Neural cell (in vitro differentiated cells): ENCODE results near the gene LSAMP. TPM values are rescaled to one million over a fixed set of nuclear protein-coding genes. Genes with fewer than 3 reads are reported as not detected.

Experiments used
- H2AFZ ChIP-seq: fragments of 200-600, 300-800 bp; sonication (generic), shearing (Covaris generic); 2 replicates; pipeline ENCODE4 v1.6.0; 2014; ENCODE audit warnings: low read depth, mild to moderate bottlenecking, antibody characterized with exemption, low read length, moderate library complexity
- H3F3A ChIP-seq: fragments of 200-600 bp; shearing (Covaris generic); 2 replicates; pipeline ENCODE4 v1.6.1; 2016; ENCODE audit warnings: mild to moderate bottlenecking, moderate library complexity, mixed read lengths, antibody characterized with exemption, low read length; ENCODE audit not compliant: insufficient read depth, poor library complexity, severe bottlenecking
- H3K27ac ChIP-seq: fragments of 200-600, 300-800 bp; sonication (generic), shearing (Covaris generic); 2 replicates; pipeline ENCODE4 v1.5.1; 2014; ENCODE audit warnings: mild to moderate bottlenecking, low read length, moderate library complexity
- H3K27me3 ChIP-seq: fragments of 300-800, 200-600 bp; sonication (generic), shearing (Covaris generic); 2 replicates; pipeline ENCODE4 v1.6.0; 2014; ENCODE audit warnings: mild to moderate bottlenecking, low read depth, low read length, moderate library complexity; ENCODE audit not compliant: insufficient read depth
- H3K36me3 ChIP-seq: fragments of 300-800, 200-600 bp; sonication (generic), shearing (Covaris generic); 2 replicates; pipeline ENCODE4 v1.5.1; 2014; ENCODE audit warnings: mild to moderate bottlenecking, antibody characterized with exemption, low read length, moderate library complexity; ENCODE audit not compliant: insufficient read depth
- H3K4me2 ChIP-seq: fragments of 300-800, 200-600 bp; sonication (generic), shearing (Covaris generic); 2 replicates; pipeline ENCODE4 v1.6.0; 2014; ENCODE audit warnings: mild to moderate bottlenecking, low read length
- H3K4me3 ChIP-seq: fragments of 300-800, 200-600 bp; sonication (generic), shearing (Covaris generic); 2 replicates; pipeline ENCODE4 v1.5.1; 2014; ENCODE audit warnings: mild to moderate bottlenecking, low read length, moderate library complexity
- H3K79me2 ChIP-seq: fragments of 200-600 bp; shearing (Covaris generic); replicated peaks from 2 replicates; pipeline ENCODE4 v1.6.0; 2014; ENCODE audit warnings: mild to moderate bottlenecking, low read length, moderate library complexity; ENCODE audit not compliant: insufficient read depth
- H3K9ac ChIP-seq: fragments of 300-800, 200-600 bp; sonication (generic), shearing (Covaris generic); 2 replicates; pipeline ENCODE4 v1.6.1; 2016; ENCODE audit warnings: mild to moderate bottlenecking, low read length, mixed read lengths
- H3K9me2 ChIP-seq: fragments of 200-600 bp; shearing (Covaris generic); 2 replicates; pipeline ENCODE4 v1.6.1; 2016; ENCODE audit warnings: mild to moderate bottlenecking, low read length, mixed read lengths; ENCODE audit not compliant: insufficient read depth
- H3K9me3 ChIP-seq: fragments of 200-600, 300-800 bp; sonication (generic), shearing (Covaris generic); 2 replicates; pipeline ENCODE4 v1.6.1; 2016; ENCODE audit warnings: mild to moderate bottlenecking, mixed run types, low read length, moderate library complexity, mixed read lengths
- H4K20me1 ChIP-seq: fragments of 200-600 bp; shearing (Covaris generic); 2 replicates; pipeline ENCODE4 v1.6.1; 2016; ENCODE audit warnings: mild to moderate bottlenecking, mixed run types; ENCODE audit not compliant: insufficient read depth
- EP300 ChIP-seq: fragments of 450-650 bp; conservative IDR thresholded peaks from 2 replicates; pipeline ENCODE4 v1.6.1; 2014; ENCODE audit warnings: antibody characterized with exemption, mild to moderate bottlenecking, moderate library complexity; ENCODE audit not compliant: poor library complexity, severe bottlenecking
- EZH2 ChIP-seq: fragments of 200-600, 300-800 bp; shearing (Covaris generic), sonication (generic); IDR thresholded peaks from 2 replicates; pipeline ENCODE4 v1.6.1; 2014; ENCODE audit warnings: antibody characterized with exemption, low read length, borderline replicate concordance, mild to moderate bottlenecking; ENCODE audit not compliant: insufficient read depth, poor library complexity, severe bottlenecking
- MXI1 ChIP-seq: fragments of 450-650 bp; conservative IDR thresholded peaks from 2 replicates; pipeline ENCODE4 v1.6.1; 2014; ENCODE audit warnings: antibody characterized with exemption, mild to moderate bottlenecking; ENCODE audit not compliant: poor library complexity, severe bottlenecking
- POLR2AphosphoS5 ChIP-seq: IDR thresholded peaks from 2 replicates; pipeline ENCODE4 v1.6.1; 2012
- RAD21 ChIP-seq: fragments of 450-650 bp; conservative IDR thresholded peaks from 2 replicates; pipeline ENCODE4 v1.6.1; 2014; ENCODE audit warnings: antibody characterized with exemption, mild to moderate bottlenecking, moderate library complexity
- SMC3 ChIP-seq: fragments of 450-650 bp; conservative IDR thresholded peaks from 2 replicates; pipeline ENCODE4 v1.6.1; 2014; ENCODE audit warnings: antibody characterized with exemption, mild to moderate bottlenecking, moderate library complexity; ENCODE audit not compliant: poor library complexity
- TAF1 ChIP-seq: IDR thresholded peaks from 2 replicates; pipeline ENCODE4 v1.6.1; 2012; ENCODE audit warnings: low read depth
- polyA plus RNA-seq: library from polyadenylated mRNA; depleted of rRNA; stranded (reverse); fragments of >200 nt; gene quantifications from 2 replicates; pipeline ENCODE4 v1.2.3, GENCODE V29; 2014
- TF ChIP-seq, protein P1 (sequence below): fragments of 450-650 bp; IDR thresholded peaks from 2 replicates; pipeline ENCODE4 v1.5.1; 2014; ENCODE audit warnings: antibody characterized with exemption, mild to moderate bottlenecking, moderate library complexity; ENCODE audit not compliant: poor library complexity, severe bottlenecking
- TF ChIP-seq, protein P2 (sequence below): IDR thresholded peaks from 2 replicates; pipeline ENCODE4 v1.6.1; 2012; ENCODE audit warnings: borderline replicate concordance

The LSAMP gene
- polyA plus RNA-seq, 1 donor from 2014 or later = 93.6 TPM

DNA sequence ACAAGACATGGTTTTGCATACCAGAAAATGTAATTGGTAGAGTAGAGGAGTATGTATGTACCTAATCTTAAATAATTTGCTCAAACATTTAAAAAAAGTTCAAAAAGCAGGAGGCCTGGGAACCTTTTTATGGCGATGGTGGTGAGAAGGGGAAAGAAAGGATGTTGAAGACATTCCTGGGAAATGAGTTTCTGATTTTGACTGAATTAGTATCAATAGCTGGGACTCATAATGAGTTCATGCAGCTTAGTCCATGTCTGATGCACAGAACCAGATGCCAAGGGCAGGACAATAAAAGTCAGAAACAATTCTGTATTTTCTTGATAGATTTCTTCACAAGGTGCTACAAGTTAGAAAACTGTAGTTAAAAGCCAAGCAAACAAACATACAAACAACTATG, 426.6 kb downstream of the LSAMP start:
- Histone ChIP-seq H3K79me2 (no peaks in the 10 kb centered on the region), H3F3A (no peaks in the 10 kb centered on the region), H3K9ac (no peak overlapping the region), H3K36me3 (no peaks in the 10 kb centered on the region), H2AFZ (no peak overlapping the region), H3K4me2 (no peak overlapping the region), H3K4me3 (no peak overlapping the region), H4K20me1 (no peaks in the 10 kb centered on the region), H3K27me3 (no peaks in the 10 kb centered on the region), H3K9me3 (no peaks in the 10 kb centered on the region), H3K27ac (no peak overlapping the region), H3K9me2 (no peaks in the 10 kb centered on the region)
- TF ChIP-seq, protein P1, sequence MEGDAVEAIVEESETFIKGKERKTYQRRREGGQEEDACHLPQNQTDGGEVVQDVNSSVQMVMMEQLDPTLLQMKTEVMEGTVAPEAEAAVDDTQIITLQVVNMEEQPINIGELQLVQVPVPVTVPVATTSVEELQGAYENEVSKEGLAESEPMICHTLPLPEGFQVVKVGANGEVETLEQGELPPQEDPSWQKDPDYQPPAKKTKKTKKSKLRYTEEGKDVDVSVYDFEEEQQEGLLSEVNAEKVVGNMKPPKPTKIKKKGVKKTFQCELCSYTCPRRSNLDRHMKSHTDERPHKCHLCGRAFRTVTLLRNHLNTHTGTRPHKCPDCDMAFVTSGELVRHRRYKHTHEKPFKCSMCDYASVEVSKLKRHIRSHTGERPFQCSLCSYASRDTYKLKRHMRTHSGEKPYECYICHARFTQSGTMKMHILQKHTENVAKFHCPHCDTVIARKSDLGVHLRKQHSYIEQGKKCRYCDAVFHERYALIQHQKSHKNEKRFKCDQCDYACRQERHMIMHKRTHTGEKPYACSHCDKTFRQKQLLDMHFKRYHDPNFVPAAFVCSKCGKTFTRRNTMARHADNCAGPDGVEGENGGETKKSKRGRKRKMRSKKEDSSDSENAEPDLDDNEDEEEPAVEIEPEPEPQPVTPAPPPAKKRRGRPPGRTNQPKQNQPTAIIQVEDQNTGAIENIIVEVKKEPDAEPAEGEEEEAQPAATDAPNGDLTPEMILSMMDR = no peak
- no peak for TF ChIP-seq EP300
- TF ChIP-seq EZH2 = no peak
- no peak for TF ChIP-seq RAD21
- no peak for TF ChIP-seq MXI1
- TF ChIP-seq, protein P2, sequence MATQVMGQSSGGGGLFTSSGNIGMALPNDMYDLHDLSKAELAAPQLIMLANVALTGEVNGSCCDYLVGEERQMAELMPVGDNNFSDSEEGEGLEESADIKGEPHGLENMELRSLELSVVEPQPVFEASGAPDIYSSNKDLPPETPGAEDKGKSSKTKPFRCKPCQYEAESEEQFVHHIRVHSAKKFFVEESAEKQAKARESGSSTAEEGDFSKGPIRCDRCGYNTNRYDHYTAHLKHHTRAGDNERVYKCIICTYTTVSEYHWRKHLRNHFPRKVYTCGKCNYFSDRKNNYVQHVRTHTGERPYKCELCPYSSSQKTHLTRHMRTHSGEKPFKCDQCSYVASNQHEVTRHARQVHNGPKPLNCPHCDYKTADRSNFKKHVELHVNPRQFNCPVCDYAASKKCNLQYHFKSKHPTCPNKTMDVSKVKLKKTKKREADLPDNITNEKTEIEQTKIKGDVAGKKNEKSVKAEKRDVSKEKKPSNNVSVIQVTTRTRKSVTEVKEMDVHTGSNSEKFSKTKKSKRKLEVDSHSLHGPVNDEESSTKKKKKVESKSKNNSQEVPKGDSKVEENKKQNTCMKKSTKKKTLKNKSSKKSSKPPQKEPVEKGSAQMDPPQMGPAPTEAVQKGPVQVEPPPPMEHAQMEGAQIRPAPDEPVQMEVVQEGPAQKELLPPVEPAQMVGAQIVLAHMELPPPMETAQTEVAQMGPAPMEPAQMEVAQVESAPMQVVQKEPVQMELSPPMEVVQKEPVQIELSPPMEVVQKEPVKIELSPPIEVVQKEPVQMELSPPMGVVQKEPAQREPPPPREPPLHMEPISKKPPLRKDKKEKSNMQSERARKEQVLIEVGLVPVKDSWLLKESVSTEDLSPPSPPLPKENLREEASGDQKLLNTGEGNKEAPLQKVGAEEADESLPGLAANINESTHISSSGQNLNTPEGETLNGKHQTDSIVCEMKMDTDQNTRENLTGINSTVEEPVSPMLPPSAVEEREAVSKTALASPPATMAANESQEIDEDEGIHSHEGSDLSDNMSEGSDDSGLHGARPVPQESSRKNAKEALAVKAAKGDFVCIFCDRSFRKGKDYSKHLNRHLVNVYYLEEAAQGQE = no peak

DNA sequence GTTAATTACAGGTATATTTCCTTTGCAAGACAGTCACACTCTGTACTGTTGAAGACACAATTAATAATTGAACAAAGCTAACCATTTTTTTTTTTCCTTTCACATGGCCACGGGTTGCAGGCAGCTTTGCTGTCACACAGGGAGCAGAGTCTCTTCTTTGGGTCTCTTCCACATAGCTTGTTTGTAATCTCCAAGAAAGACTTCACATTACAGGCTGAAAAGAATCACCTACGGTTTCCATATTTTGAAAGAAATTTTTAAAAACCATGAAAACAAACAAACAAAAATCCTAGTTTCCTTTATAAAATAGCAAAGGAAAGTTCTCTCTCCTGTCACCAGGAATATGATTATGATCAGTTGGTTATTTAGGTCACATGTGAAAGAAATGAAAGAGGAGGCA, 429.4 kb downstream of the LSAMP start:
- no peak overlapping the region for H3K4me2 ChIP-seq
- TF ChIP-seq MXI1 (no peak), SMC3 (no peak), POLR2AphosphoS5 (no peak), RAD21 (no peak), EZH2 (no peak), TAF1 (no peak), EP300 (no peak)
- TF ChIP-seq, protein P2 = no peak
- TF ChIP-seq, protein P1 = no peak
- H2AFZ ChIP-seq = no peak overlapping the region
- H3K27me3 ChIP-seq = no peaks in the 10 kb centered on the region
- H3K27ac ChIP-seq = no peak overlapping the region
- no peaks in the 10 kb centered on the region for H3K36me3 ChIP-seq
- no peaks in the 10 kb centered on the region for H4K20me1 ChIP-seq
- no peak overlapping the region for H3K9ac ChIP-seq
- no peaks in the 10 kb centered on the region for H3K9me3 ChIP-seq
- no peaks in the 10 kb centered on the region for H3F3A ChIP-seq
- H3K9me2 ChIP-seq = no peaks in the 10 kb centered on the region
- H3K79me2 ChIP-seq = no peaks in the 10 kb centered on the region
- no peak overlapping the region for H3K4me3 ChIP-seq
